Measurements from ENCODE around the gene CLDN24.

Gene CLDN24

GRCh38 chr4:183306811-183307210 is 15.4 kb downstream of the CLDN24 start:
- Histone ChIP-seq H3K4me1 (ENCODE audit: control insufficient read depth, insufficient read depth, low read length) (no peaks in the 10 kb centered on the region), H3K9ac (ENCODE audit: low read length) (no peak overlapping the region), H3K36me3 (ENCODE audit: control insufficient read depth, insufficient read depth, low read length) (no peaks in the 10 kb centered on the region), H3K27ac (ENCODE audit: low read depth, low read length) (no peak overlapping the region), H3K4me3 (ENCODE audit: low read length) (no peak overlapping the region), H3K27me3 (ENCODE audit: control insufficient read depth, insufficient read depth, low read length) (no peaks in the 10 kb centered on the region)

- H3K9ac ChIP-seq (ENCODE audit: low read length), result no peak overlapping the region
- H3K4me1 ChIP-seq (ENCODE audit: control insufficient read depth, insufficient read depth, low read length), result no peaks in the 10 kb centered on the region
- no peak overlapping the region for H3K27ac ChIP-seq (ENCODE audit: low read depth, low read length)
- H3K36me3 ChIP-seq (ENCODE audit: control insufficient read depth, insufficient read depth, low read length), result no peaks in the 10 kb centered on the region
- H3K27me3 ChIP-seq (ENCODE audit: control insufficient read depth, insufficient read depth, low read length), result no peaks in the 10 kb centered on the region
- H3K4me3 ChIP-seq (ENCODE audit: low read length), result no peak overlapping the region
Observed at GRCh38 chr4:183304538-183304937, 17.7 kb downstream of the CLDN24 start.

- H3K4me1 ChIP-seq (ENCODE audit: control insufficient read depth, insufficient read depth, low read length), result no peaks in the 10 kb centered on the region
- no peak overlapping the region for H3K9ac ChIP-seq (ENCODE audit: low read length)
- no peaks in the 10 kb centered on the region for H3K36me3 ChIP-seq (ENCODE audit: control insufficient read depth, insufficient read depth, low read length)
- H3K4me3 ChIP-seq (ENCODE audit: low read length), result no peak overlapping the region
- H3K27ac ChIP-seq (ENCODE audit: low read depth, low read length), result no peak overlapping the region
- no peaks in the 10 kb centered on the region for H3K27me3 ChIP-seq (ENCODE audit: control insufficient read depth, insufficient read depth, low read length)
Observed at GRCh38 chr4:183304067-183304466, 18.2 kb downstream of the CLDN24 start.

- H3K27me3 ChIP-seq (ENCODE audit: control insufficient read depth, insufficient read depth, low read length), result no peaks in the 10 kb centered on the region
Observed at GRCh38 chr4:183303301-183303700, 18.9 kb downstream of the CLDN24 start.

GRCh38 chr4:183300655-183301054 is 21.6 kb downstream of the CLDN24 start:
- Histone ChIP-seq H3K4me1 (ENCODE audit: control insufficient read depth, insufficient read depth, low read length) (no peaks in the 10 kb centered on the region), H3K27ac (ENCODE audit: low read depth, low read length) (no peak overlapping the region), H3K4me3 (ENCODE audit: low read length) (no peak overlapping the region), H3K9ac (ENCODE audit: low read length) (no peak overlapping the region), H3K27me3 (ENCODE audit: control insufficient read depth, insufficient read depth, low read length) (no peaks in the 10 kb centered on the region), H3K36me3 (ENCODE audit: control insufficient read depth, insufficient read depth, low read length) (no peaks in the 10 kb centered on the region)

More at GRCh38 chr4:183303301-183303700, 18.9 kb downstream of the CLDN24 start:
- Histone ChIP-seq H3K36me3 (ENCODE audit: control insufficient read depth, insufficient read depth, low read length) (no peaks in the 10 kb centered on the region), H3K9ac (ENCODE audit: low read length) (no peak overlapping the region), H3K4me1 (ENCODE audit: control insufficient read depth, insufficient read depth, low read length) (no peaks in the 10 kb centered on the region), H3K27ac (ENCODE audit: low read depth, low read length) (no peak overlapping the region), H3K4me3 (ENCODE audit: low read length) (no peak overlapping the region)

- Histone ChIP-seq H3K9ac (ENCODE audit: low read length) (no peak overlapping the region), H3K4me3 (ENCODE audit: low read length) (no peak overlapping the region), H3K36me3 (ENCODE audit: control insufficient read depth, insufficient read depth, low read length) (peaks cover 5% of the 10 kb centered on the region), H3K4me1 (ENCODE audit: control insufficient read depth, insufficient read depth, low read length) (no peaks in the 10 kb centered on the region), H3K27me3 (ENCODE audit: control insufficient read depth, insufficient read depth, low read length) (no peaks in the 10 kb centered on the region), H3K27ac (ENCODE audit: low read depth, low read length) (no peak overlapping the region)
Observed at GRCh38 chr4:183300070-183300469, 22.2 kb downstream of the CLDN24 start.

GRCh38 chr4:183299464-183299863 is 22.8 kb downstream of the CLDN24 start:
- Histone ChIP-seq H3K27ac (ENCODE audit: low read depth, low read length) (no peak overlapping the region), H3K36me3 (ENCODE audit: control insufficient read depth, insufficient read depth, low read length) (peaks cover 6% of the 10 kb centered on the region), H3K27me3 (ENCODE audit: control insufficient read depth, insufficient read depth, low read length) (no peaks in the 10 kb centered on the region), H3K4me3 (ENCODE audit: low read length) (no peak overlapping the region), H3K4me1 (ENCODE audit: control insufficient read depth, insufficient read depth, low read length) (no peaks in the 10 kb centered on the region), H3K9ac (ENCODE audit: low read length) (no peak overlapping the region)

- Histone ChIP-seq H3K4me1 (ENCODE audit: control insufficient read depth, insufficient read depth, low read length) (no peaks in the 10 kb centered on the region), H3K27ac (ENCODE audit: low read depth, low read length) (no peak overlapping the region), H3K9ac (ENCODE audit: low read length) (no peak overlapping the region), H3K36me3 (ENCODE audit: control insufficient read depth, insufficient read depth, low read length) (peaks cover 6% of the 10 kb centered on the region), H3K27me3 (ENCODE audit: control insufficient read depth, insufficient read depth, low read length) (no peaks in the 10 kb centered on the region), H3K4me3 (ENCODE audit: low read length) (no peak overlapping the region)
Observed at GRCh38 chr4:183297675-183298074, 24.6 kb downstream of the CLDN24 start.

GRCh38 chr4:183295711-183296110 is 26.5 kb downstream of the CLDN24 start:
- Histone ChIP-seq H3K27me3 (ENCODE audit: control insufficient read depth, insufficient read depth, low read length) (no peaks in the 10 kb centered on the region), H3K27ac (ENCODE audit: low read depth, low read length) (no peak overlapping the region), H3K4me3 (ENCODE audit: low read length) (no peak overlapping the region), H3K4me1 (ENCODE audit: control insufficient read depth, insufficient read depth, low read length) (no peaks in the 10 kb centered on the region), H3K36me3 (ENCODE audit: control insufficient read depth, insufficient read depth, low read length) (peaks cover 6% of the 10 kb centered on the region), H3K9ac (ENCODE audit: low read length) (no peak overlapping the region)

- H3K27ac ChIP-seq (ENCODE audit: low read depth, low read length), result no peak overlapping the region
- H3K4me1 ChIP-seq (ENCODE audit: control insufficient read depth, insufficient read depth, low read length), result no peaks in the 10 kb centered on the region
- H3K4me3 ChIP-seq (ENCODE audit: low read length), result no peak overlapping the region
- H3K36me3 ChIP-seq (ENCODE audit: control insufficient read depth, insufficient read depth, low read length), result peaks cover 9% of the 10 kb centered on the region
- H3K27me3 ChIP-seq (ENCODE audit: control insufficient read depth, insufficient read depth, low read length), result no peaks in the 10 kb centered on the region
- H3K9ac ChIP-seq (ENCODE audit: low read length), result no peak overlapping the region
Observed at GRCh38 chr4:183291070-183291469, 31.2 kb downstream of the CLDN24 start.

- H3K4me1 ChIP-seq (ENCODE audit: control insufficient read depth, insufficient read depth, low read length), result no peaks in the 10 kb centered on the region
- H3K27me3 ChIP-seq (ENCODE audit: control insufficient read depth, insufficient read depth, low read length), result no peaks in the 10 kb centered on the region
- no peak overlapping the region for H3K9ac ChIP-seq (ENCODE audit: low read length)
- H3K4me3 ChIP-seq (ENCODE audit: low read length), result no peak overlapping the region
- peaks cover 3% of the 10 kb centered on the region for H3K36me3 ChIP-seq (ENCODE audit: control insufficient read depth, insufficient read depth, low read length)
- no peak overlapping the region for H3K27ac ChIP-seq (ENCODE audit: low read depth, low read length)
Observed at GRCh38 chr4:183289688-183290087, 32.5 kb downstream of the CLDN24 start.

- H3K9ac ChIP-seq (ENCODE audit: low read length), result no peak overlapping the region
- no peaks in the 10 kb centered on the region for H3K4me1 ChIP-seq (ENCODE audit: control insufficient read depth, insufficient read depth, low read length)
- H3K27me3 ChIP-seq (ENCODE audit: control insufficient read depth, insufficient read depth, low read length), result no peaks in the 10 kb centered on the region
- H3K4me3 ChIP-seq (ENCODE audit: low read length), result no peak overlapping the region
- peaks cover 3% of the 10 kb centered on the region for H3K36me3 ChIP-seq (ENCODE audit: control insufficient read depth, insufficient read depth, low read length)
- no peak overlapping the region for H3K27ac ChIP-seq (ENCODE audit: low read depth, low read length)
Observed at GRCh38 chr4:183288955-183289354, 33.3 kb downstream of the CLDN24 start.

- Histone ChIP-seq H3K9ac (ENCODE audit: low read length) (no peak overlapping the region), H3K27me3 (ENCODE audit: control insufficient read depth, insufficient read depth, low read length) (no peaks in the 10 kb centered on the region), H3K27ac (ENCODE audit: low read depth, low read length) (no peak overlapping the region), H3K36me3 (ENCODE audit: control insufficient read depth, insufficient read depth, low read length) (peaks cover 3% of the 10 kb centered on the region), H3K4me1 (ENCODE audit: control insufficient read depth, insufficient read depth, low read length) (no peaks in the 10 kb centered on the region), H3K4me3 (ENCODE audit: low read length) (no peak overlapping the region)
Observed at GRCh38 chr4:183287677-183288076, 34.5 kb downstream of the CLDN24 start.

Data from rectal smooth muscle tissue (tissue), 1 donor.